ENCODE results near the gene DTNBP1. TPM values are rescaled to one million over a fixed set of nuclear protein-coding genes. Genes with fewer than 3 reads are reported as not detected.

The DTNBP1 gene
- polyA plus RNA-seq, 1 donor from 2014 or later: 56.3 TPM

DNA sequence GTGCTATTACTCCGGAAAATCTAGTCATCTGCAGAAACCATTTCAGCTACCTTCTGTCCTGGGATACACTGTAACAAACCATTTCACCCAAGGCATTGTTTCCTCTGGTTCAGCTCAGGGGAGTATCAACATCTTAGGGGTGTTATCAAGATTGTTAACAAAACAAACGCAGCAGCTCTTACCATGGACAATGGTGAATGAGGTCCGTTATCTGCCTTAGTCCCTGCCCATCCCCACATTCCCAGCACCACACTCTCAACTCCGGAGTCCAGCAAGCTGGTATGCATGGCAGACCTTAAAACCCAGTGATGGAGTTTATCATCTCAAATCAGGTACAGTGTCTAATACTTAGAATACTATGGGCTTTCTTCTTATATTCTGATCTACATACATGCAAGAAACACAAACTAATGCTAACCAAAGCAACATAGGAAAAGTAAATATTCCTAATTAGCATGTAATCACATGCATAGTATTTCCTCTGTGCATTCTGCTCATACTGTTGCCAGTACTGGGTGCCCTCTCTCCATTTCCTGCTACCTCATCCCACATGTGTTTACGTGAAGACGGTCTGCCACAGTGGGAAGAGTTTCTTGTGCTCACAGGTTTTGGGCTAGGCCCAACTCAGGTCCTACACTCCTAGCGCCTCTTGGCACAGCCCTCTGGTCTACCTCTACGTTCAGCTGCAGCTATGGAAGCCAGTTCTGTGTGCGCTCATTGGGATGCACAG lies 123.9 kb downstream of the DTNBP1 start:
- Mint-ChIP-seq H3K27ac (peak overlapping the region in 2 of 3 donors; percentile 17 to 31), H3K36me3 (peaks cover 6% of the 10 kb centered on the region), H3K4me3 (no peak overlapping the region), H3K27me3 (no peaks in the 10 kb centered on the region), H3K4me1 (peaks cover 12 to 17% (median 16%) of the 10 kb centered on the region in 3 donors), H3K9me3 (peaks cover 0 to 2% (median 1%) of the 10 kb centered on the region in 3 donors)

DNA sequence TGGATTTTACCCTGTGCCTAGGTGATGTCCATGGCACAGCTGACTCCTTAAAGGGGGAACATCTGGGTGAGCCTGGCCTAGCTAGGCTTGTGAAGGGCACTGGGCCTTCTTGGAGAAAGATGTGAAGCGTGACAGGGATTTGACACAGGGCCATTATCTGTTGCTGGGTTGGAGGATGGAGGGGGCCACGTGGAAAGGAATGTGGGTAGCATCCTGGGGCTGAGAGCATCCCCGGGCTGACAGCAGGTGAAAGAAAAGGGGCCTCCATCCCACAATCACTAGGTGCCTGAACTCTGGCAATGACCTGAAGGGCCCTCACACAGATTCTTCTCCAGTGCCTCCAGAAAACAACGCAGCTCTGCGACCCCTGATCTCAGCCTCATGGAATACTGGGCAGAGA lies 124.7 kb downstream of the DTNBP1 start:
- Mint-ChIP-seq H3K36me3 (no peaks in the 10 kb centered on the region), H3K27ac (no peak overlapping the region), H3K27me3 (no peaks in the 10 kb centered on the region), H3K9me3 (no peaks in the 10 kb centered on the region), H3K4me3 (no peak overlapping the region), H3K4me1 (peaks cover 5 to 12% (median 9%) of the 10 kb centered on the region in 3 donors)

GRCh38 chr6:15536198-15536955 lies 126.5 kb downstream of the DTNBP1 start:
- Mint-ChIP-seq H3K27me3 (no peaks in the 10 kb centered on the region), H3K9me3 (no peaks in the 10 kb centered on the region), H3K27ac (peak overlapping the region in 1 of 3 donors; percentile 59), H3K4me3 (no peak overlapping the region), H3K4me1 (peaks cover 5 to 12% (median 7%) of the 10 kb centered on the region in 3 donors), H3K36me3 (no peaks in the 10 kb centered on the region)

- H3K4me1 Mint-ChIP-seq: peaks cover 5 to 12% (median 7%) of the 10 kb centered on the region in 3 donors
- no peak overlapping the region for H3K4me3 Mint-ChIP-seq
Observed at GRCh38 chr6:15535495-15536197, 127.2 kb downstream of the DTNBP1 start.

GRCh38 chr6:15534974-15535373 lies 127.9 kb downstream of the DTNBP1 start:
- peak overlapping the region in 1 of 3 donors; percentile 92 for H3K27ac Mint-ChIP-seq
- peaks cover 5 to 11% (median 5%) of the 10 kb centered on the region in 3 donors for H3K4me1 Mint-ChIP-seq

More at GRCh38 chr6:15535495-15536197, 127.2 kb downstream of the DTNBP1 start:
- no peaks in the 10 kb centered on the region for H3K9me3 Mint-ChIP-seq
- peak overlapping the region in 2 of 3 donors; percentile 28 to 59 for H3K27ac Mint-ChIP-seq
- H3K27me3 Mint-ChIP-seq: no peaks in the 10 kb centered on the region
- H3K36me3 Mint-ChIP-seq: peaks cover 5% of the 10 kb centered on the region

GRCh38 chr6:15533379-15534026 lies 129.3 kb downstream of the DTNBP1 start:
- Mint-ChIP-seq H3K4me3 (no peak overlapping the region), H3K27ac (peak overlapping the region in 1 of 3 donors; percentile 75)

More at GRCh38 chr6:15534974-15535373, 127.9 kb downstream of the DTNBP1 start:
- Mint-ChIP-seq H3K36me3 (peaks cover 6% of the 10 kb centered on the region), H3K27me3 (no peaks in the 10 kb centered on the region), H3K9me3 (no peaks in the 10 kb centered on the region), H3K4me3 (no peak overlapping the region)

DNA sequence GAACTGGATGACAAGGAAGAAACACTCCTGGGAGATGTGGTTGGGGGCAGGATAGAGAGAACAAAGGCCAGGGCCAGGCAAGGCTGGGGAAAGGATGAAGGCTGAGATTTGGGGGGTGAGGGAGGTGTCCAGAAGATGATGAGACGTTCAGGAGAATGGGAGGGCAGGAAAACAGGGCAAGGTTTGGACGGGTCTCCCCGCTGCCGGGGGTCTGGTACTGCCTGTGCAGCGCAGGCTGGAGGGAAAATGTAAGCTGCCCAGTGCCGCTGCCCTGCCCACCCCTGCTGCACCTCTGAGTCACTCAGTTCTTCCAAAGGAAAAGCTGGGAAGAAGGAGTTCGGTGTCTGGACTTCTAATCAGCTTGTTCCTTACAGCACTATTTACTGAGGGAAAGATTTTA lies 130.9 kb downstream of the DTNBP1 start:
- Mint-ChIP-seq H3K4me3 (no peak overlapping the region), H3K27me3 (no peaks in the 10 kb centered on the region), H3K9me3 (no peaks in the 10 kb centered on the region), H3K27ac (peak overlapping the region in 2 of 3 donors; percentile 19 to 78), H3K36me3 (peaks cover 8% of the 10 kb centered on the region), H3K4me1 (peaks cover 5 to 8% (median 5%) of the 10 kb centered on the region in 3 donors)

More at GRCh38 chr6:15533379-15534026, 129.3 kb downstream of the DTNBP1 start:
- peaks cover 6% of the 10 kb centered on the region for H3K36me3 Mint-ChIP-seq
- H3K9me3 Mint-ChIP-seq: no peaks in the 10 kb centered on the region
- H3K27me3 Mint-ChIP-seq: no peaks in the 10 kb centered on the region
- peaks cover 5 to 11% (median 5%) of the 10 kb centered on the region in 3 donors for H3K4me1 Mint-ChIP-seq

- H3K27ac Mint-ChIP-seq: no peak overlapping the region
- H3K36me3 Mint-ChIP-seq: peaks cover 11% of the 10 kb centered on the region
- peaks cover 7 to 22% (median 16%) of the 10 kb centered on the region in 3 donors for H3K4me1 Mint-ChIP-seq
- H3K9me3 Mint-ChIP-seq: no peaks in the 10 kb centered on the region
- H3K4me3 Mint-ChIP-seq: no peak overlapping the region
- H3K27me3 Mint-ChIP-seq: no peaks in the 10 kb centered on the region
Observed at GRCh38 chr6:15530411-15530810, 132.4 kb downstream of the DTNBP1 start.

DNA sequence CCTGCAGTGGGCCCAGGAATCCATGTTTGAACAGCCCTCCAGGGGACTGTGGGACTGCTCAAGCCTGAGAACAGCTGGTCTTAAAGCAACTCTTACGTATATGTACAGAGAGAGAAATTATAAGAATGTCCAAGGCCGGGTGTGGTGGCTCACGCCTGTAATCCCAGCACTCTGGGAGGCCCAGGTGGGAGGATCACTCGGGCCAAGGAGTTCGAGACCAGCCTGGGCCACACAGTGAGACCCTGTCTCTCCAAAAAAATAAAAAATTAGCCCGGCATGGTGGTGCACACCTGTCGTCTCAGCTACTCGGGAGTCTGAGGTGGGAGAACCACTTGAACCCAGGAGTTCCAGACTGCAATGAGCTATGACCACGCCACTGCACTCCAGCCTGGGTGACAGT lies 134.0 kb downstream of the DTNBP1 start:
- Mint-ChIP-seq H3K36me3 (peaks cover 11% of the 10 kb centered on the region), H3K27ac (peak overlapping the region in 1 of 3 donors; percentile 13), H3K4me3 (no peak overlapping the region), H3K4me1 (peaks cover 9 to 17% (median 12%) of the 10 kb centered on the region in 3 donors), H3K27me3 (no peaks in the 10 kb centered on the region), H3K9me3 (no peaks in the 10 kb centered on the region)

GRCh38 chr6:15527838-15528617 lies 134.8 kb downstream of the DTNBP1 start:
- H3K27me3 Mint-ChIP-seq: no peaks in the 10 kb centered on the region
- peak overlapping the region in 1 of 3 donors; percentile 7 for H3K27ac Mint-ChIP-seq
- H3K4me1 Mint-ChIP-seq: peaks cover 9 to 15% (median 12%) of the 10 kb centered on the region in 3 donors
- peaks cover 11% of the 10 kb centered on the region for H3K36me3 Mint-ChIP-seq
- H3K4me3 Mint-ChIP-seq: peak overlapping the region in 1 of 4 donors; percentile 55
- H3K9me3 Mint-ChIP-seq: no peaks in the 10 kb centered on the region

- peak overlapping the region; percentile 28 to 78 (median 73) for H3K27ac Mint-ChIP-seq
- H3K27me3 Mint-ChIP-seq: no peaks in the 10 kb centered on the region
- peaks cover 9 to 15% (median 12%) of the 10 kb centered on the region in 3 donors for H3K4me1 Mint-ChIP-seq
- H3K9me3 Mint-ChIP-seq: no peaks in the 10 kb centered on the region
- H3K36me3 Mint-ChIP-seq: peaks cover 11% of the 10 kb centered on the region
- peak overlapping the region in 3 of 4 donors; percentile 7 to 68 (median 43) for H3K4me3 Mint-ChIP-seq
Observed at GRCh38 chr6:15526212-15526701, 136.6 kb downstream of the DTNBP1 start.

GRCh38 chr6:15524861-15525401 lies 137.9 kb downstream of the DTNBP1 start:
- peak overlapping the region in 1 of 4 donors; percentile 76 for H3K4me3 Mint-ChIP-seq
- H3K27me3 Mint-ChIP-seq: no peaks in the 10 kb centered on the region
- H3K27ac Mint-ChIP-seq: peak overlapping the region in 2 of 3 donors; percentile 45 to 59
- H3K4me1 Mint-ChIP-seq: peaks cover 9 to 15% (median 12%) of the 10 kb centered on the region in 3 donors
- H3K36me3 Mint-ChIP-seq: peaks cover 5% of the 10 kb centered on the region
- no peaks in the 10 kb centered on the region for H3K9me3 Mint-ChIP-seq

Measured in IgD-negative memory B cell (primary cell).